Neural progenitor cell (in vitro differentiated cells): ENCODE data around the gene CHRD.

Source experiments
- EZH2phosphoT487 ChIP-seq: fragments of 200-600 bp; sonication (generic); IDR thresholded peaks from 2 replicates; pipeline ENCODE4 v1.6.1; 2017; ENCODE audit warnings: antibody characterized with exemption
- TF ChIP-seq, protein P1 (sequence below): fragments of 200-600 bp; sonication (generic); IDR thresholded peaks from 2 replicates; pipeline ENCODE4 v1.5.1; 2017; ENCODE audit warnings: antibody characterized with exemption, mild to moderate bottlenecking

DNA sequence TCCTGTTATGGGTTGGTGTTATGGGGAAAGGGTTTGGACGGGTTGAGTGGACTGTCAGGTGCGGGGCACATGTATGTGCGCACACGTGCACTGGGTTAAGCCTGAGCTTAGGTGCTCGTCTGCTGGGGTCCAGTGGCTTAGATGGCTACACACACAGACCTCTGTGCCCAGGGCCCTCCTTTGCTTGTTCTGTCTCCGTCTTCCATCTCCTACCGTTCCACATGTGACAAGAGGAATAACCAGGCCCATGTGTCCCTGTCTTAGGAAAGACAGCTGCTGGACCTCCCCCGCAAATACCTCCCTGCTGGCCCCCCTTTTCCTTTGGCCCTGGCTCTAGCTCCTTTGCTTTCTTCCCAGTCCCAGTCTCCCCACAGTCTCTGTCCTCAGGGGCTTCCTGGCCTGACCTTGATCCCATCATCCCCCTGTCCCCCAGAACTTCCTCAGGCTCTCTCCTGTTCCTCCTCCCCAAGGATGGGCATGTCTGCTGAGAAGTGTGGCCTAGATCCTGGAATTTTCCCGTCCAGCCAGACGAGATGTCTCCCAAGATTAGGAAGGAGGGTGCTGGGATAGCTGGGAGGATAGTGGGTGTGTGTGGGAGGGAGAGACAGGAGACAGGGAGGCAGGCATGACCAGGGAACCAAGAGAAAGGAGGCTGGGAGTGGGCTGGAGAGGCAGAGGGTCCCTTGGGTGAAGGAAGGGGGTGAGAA lies 1.1 kb upstream of the CHRD start:
- TF ChIP-seq, protein P1, sequence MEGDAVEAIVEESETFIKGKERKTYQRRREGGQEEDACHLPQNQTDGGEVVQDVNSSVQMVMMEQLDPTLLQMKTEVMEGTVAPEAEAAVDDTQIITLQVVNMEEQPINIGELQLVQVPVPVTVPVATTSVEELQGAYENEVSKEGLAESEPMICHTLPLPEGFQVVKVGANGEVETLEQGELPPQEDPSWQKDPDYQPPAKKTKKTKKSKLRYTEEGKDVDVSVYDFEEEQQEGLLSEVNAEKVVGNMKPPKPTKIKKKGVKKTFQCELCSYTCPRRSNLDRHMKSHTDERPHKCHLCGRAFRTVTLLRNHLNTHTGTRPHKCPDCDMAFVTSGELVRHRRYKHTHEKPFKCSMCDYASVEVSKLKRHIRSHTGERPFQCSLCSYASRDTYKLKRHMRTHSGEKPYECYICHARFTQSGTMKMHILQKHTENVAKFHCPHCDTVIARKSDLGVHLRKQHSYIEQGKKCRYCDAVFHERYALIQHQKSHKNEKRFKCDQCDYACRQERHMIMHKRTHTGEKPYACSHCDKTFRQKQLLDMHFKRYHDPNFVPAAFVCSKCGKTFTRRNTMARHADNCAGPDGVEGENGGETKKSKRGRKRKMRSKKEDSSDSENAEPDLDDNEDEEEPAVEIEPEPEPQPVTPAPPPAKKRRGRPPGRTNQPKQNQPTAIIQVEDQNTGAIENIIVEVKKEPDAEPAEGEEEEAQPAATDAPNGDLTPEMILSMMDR: no peak
- no peak for TF ChIP-seq EZH2phosphoT487
